H54 (cell line): ENCODE results near the gene RYR1.
"Not testable (repeated sequence)": the region's sequence is repeated elsewhere in the genome, so short reads cannot be mapped to it uniquely, and the experiment has no call there.

ENCODE experiments used
- DNase-seq: peaks from one replicate; pipeline ENCODE4 v3.0.0; 2011; ENCODE audit warnings: low spot score, mixed read lengths; ENCODE audit not compliant: insufficient read length
- FAIRE-seq: peaks from 3 replicates; lab custom pipeline; 2011; peaks lifted over from hg19 to GRCh38; lab: Jason Lieb, UNC
- POLR2A ChIP-seq: IDR thresholded peaks from 2 replicates; pipeline ENCODE4 v1.6.1; 2011; ENCODE audit warnings: low read depth, mild to moderate bottlenecking, low read length

RYR1 gene

GRCh38 chr19:38470788-38471480 lies 37.4 kb downstream of the RYR1 start:
- no peak for TF ChIP-seq POLR2A
- DNase-seq (no peak), FAIRE-seq (no peak)

DNA sequence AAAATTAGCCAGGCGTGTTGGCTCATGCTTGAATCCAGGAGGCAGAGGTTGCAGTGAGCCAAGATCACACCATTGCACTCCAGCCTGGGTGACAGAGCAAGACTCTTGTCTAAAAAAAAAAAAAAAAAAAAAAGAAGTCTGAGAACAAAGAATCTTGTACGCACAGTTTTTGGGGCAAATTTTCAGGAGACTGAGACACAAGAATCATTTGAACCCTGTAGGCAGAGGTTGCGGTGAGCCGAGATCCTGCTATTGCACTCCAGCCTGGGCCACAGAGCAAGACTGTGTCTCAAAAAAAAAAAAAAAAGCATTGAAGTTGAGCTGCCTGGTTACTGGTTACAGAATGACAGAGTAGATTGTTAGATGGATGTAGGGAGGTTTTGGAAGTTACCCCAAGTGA lies 39.2 kb downstream of the RYR1 start:
- not testable (repeated sequence) for FAIRE-seq, DNase-seq

GRCh38 chr19:38473201-38473600 lies 39.7 kb downstream of the RYR1 start:
- FAIRE-seq: no peak
- no peak for TF ChIP-seq POLR2A
- DNase-seq: no peak

- no peak for DNase-seq
- no peak for TF ChIP-seq POLR2A
- no peak for FAIRE-seq
Measured at GRCh38 chr19:38475176-38475575, 41.7 kb downstream of the RYR1 start.

GRCh38 chr19:38478273-38478971 lies 44.9 kb downstream of the RYR1 start:
- FAIRE-seq (no peak), DNase-seq (peak; percentile 63)
- no peak for TF ChIP-seq POLR2A

- no peak for DNase-seq
- FAIRE-seq: no peak
- TF ChIP-seq POLR2A: no peak
Measured at GRCh38 chr19:38482496-38482895, 49.0 kb downstream of the RYR1 start.

GRCh38 chr19:38483016-38483630 lies 49.6 kb downstream of the RYR1 start:
- DNase-seq: no peak
- no peak for TF ChIP-seq POLR2A
- FAIRE-seq: no peak

GRCh38 chr19:38484747-38485146 lies 51.3 kb downstream of the RYR1 start:
- no peak for TF ChIP-seq POLR2A
- no peak for FAIRE-seq
- no peak for DNase-seq

GRCh38 chr19:38485541-38486285 lies 52.2 kb downstream of the RYR1 start:
- no peak for TF ChIP-seq POLR2A
- FAIRE-seq: no peak
- DNase-seq: no peak

DNA sequence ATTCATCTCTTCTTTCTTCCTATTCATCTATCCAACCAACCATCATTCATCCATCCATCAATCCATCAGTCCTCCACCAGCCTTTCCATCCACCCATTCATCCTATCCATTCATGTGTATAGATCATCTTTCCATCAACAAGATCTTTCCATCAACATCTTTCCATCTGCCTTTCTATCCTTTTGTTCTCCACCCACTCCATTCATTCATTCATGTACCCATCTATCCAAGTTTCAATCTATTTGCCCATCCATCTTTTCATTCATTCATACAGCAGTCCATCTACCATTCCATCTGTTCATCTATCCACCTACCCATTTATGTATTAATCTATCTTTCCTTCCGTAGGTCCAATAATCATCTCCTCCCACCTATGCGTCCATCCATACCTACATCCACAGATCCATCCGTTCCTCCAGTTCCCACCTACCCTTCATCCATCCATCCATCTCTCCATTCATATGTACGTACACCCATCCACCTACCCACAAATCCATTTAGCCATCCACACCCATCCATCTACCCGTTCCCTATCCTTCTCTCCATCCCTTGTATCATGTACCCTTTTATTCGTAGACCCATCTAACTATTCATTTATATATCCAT lies 53.3 kb downstream of the RYR1 start:
- DNase-seq (no peak), FAIRE-seq (no peak)
- no peak for TF ChIP-seq POLR2A

- TF ChIP-seq POLR2A: no peak
- FAIRE-seq: no peak
- DNase-seq: no peak
Measured at GRCh38 chr19:38488096-38488495, 54.6 kb downstream of the RYR1 start.

- no peak for TF ChIP-seq POLR2A
- no peak for DNase-seq
- FAIRE-seq: no peak
Measured at GRCh38 chr19:38488776-38489481, 55.4 kb downstream of the RYR1 start.

- FAIRE-seq (no peak), DNase-seq (no peak)
- TF ChIP-seq POLR2A: no peak
Measured at GRCh38 chr19:38490861-38491260, 57.4 kb downstream of the RYR1 start.
